GM13976 (cell line): Measurements from ENCODE around the gene SLC9A9.

Experiments
- DNase-seq: peaks from one replicate; pipeline ENCODE4 v3.0.0; 2012; ENCODE audit warnings: low spot score
- in situ Hi-C: fragments of 300-500 bp; cut with MboI; formaldehyde crosslinking; loops from one replicate; pipeline ENCODE4 v1.12.0; 2022; ENCODE audit warnings: low sequenced_read_pairs, mixed read lengths, inconsistent platforms; ENCODE audit not compliant: unreplicated experiment
- TF ChIP-seq, protein P1 (sequence below): IDR thresholded peaks from 2 replicates; pipeline ENCODE4 v1.5.1; 2012; ENCODE audit warnings: borderline replicate concordance, mild to moderate bottlenecking; ENCODE audit not compliant: insufficient read depth; ENCODE audit errors: extremely low read depth, missing control alignments, control extremely low read depth

SLC9A9 gene

DNA sequence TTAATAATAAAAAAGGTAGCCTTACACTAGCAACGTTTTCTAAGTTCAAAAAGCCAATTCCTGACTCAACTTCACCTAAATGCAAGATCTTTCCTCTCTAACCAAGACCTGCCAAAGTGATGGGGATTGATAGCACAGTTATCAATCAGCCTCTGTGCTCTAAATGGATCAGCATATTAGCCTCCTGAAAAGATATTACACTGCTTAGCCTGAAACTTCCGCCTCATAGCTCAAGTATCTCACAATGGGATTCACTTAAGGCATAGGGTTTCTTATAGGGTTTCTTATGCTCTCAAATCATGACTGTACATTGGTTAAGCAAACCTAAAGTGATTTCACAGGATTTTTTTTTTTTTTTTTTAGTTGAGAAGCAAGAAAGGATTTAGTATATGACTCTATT is 436 bp upstream of the SLC9A9 start:
- DNase-seq: no peak
- TF ChIP-seq, protein P1, sequence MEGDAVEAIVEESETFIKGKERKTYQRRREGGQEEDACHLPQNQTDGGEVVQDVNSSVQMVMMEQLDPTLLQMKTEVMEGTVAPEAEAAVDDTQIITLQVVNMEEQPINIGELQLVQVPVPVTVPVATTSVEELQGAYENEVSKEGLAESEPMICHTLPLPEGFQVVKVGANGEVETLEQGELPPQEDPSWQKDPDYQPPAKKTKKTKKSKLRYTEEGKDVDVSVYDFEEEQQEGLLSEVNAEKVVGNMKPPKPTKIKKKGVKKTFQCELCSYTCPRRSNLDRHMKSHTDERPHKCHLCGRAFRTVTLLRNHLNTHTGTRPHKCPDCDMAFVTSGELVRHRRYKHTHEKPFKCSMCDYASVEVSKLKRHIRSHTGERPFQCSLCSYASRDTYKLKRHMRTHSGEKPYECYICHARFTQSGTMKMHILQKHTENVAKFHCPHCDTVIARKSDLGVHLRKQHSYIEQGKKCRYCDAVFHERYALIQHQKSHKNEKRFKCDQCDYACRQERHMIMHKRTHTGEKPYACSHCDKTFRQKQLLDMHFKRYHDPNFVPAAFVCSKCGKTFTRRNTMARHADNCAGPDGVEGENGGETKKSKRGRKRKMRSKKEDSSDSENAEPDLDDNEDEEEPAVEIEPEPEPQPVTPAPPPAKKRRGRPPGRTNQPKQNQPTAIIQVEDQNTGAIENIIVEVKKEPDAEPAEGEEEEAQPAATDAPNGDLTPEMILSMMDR: no peak
- in situ Hi-C loops: no loop called here

DNA sequence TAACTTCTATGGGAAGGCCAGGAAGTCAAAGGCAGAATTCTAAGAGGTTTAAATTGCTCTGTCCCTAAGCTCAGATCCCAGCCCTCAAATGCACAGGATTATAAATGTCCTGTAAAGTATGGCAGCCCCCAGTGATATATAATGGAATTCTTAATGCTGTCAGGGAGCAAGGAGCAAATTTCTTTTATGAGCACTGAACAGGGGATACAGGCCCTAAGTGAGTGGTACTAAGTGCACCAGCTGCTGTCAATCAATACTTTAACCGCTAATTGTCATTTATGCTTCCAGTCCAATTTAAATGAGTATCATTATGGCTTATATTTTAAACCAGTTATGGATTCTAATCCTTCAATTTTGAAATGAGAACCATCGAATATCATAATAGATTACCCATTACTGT is 4.7 kb downstream of the SLC9A9 start:
- TF ChIP-seq, protein P1: no peak
- DNase-seq: no peak
- in situ Hi-C loops: no loop called here

GRCh38 chr3:143840636-143841035 is 7.6 kb downstream of the SLC9A9 start:
- TF ChIP-seq, protein P1: no peak
- DNase-seq: no peak
- in situ Hi-C loops: no loop called here

DNA sequence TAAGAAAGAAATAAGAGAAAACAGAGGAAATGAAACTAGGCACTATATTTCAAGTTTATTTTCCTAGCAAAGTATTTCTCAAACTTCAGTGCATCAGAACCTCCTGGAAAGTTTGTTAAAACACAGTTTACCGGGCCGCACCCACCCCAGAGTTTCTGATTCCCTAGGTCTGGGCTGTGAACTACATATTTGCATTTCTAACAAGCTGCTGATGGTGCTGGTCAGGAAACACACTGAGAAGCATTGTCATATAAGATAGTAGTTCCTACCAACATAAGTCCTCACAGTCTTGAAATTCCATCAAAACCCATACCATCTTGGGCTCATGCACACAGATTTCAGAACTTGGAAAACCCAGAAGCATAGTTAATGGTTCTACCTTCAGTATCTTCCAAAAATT is 8.3 kb downstream of the SLC9A9 start:
- TF ChIP-seq, protein P1: no peak
- DNase-seq: no peak
- in situ Hi-C loops: no loop called here

- in situ Hi-C loops: no loop called here
- TF ChIP-seq, protein P1: no peak
These were observed 11.2 kb downstream of the SLC9A9 start for GRCh38 chr3:143837076-143837475.

DNA sequence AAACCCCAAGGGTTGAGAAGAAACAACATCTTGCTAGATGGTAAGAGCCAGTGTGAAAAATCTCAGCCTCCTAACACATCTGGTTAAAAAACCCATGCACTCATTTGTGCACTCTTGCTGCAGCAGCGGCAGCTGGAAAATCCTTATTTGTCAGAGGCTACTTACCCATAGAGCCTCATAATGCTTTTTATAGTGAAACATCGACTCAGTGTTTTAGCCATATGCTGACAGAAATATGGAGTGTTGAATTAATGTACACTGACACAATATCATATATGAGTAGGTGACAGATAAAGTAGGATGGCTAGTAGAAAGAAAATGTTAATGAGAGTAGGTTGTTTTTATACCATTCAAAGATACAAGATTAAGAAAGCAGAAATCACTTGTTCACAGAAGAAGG is 13.0 kb downstream of the SLC9A9 start:
- in situ Hi-C loops: no loop called here
- DNase-seq: no peak
- TF ChIP-seq, protein P1: no peak

More at GRCh38 chr3:143837076-143837475, 11.2 kb downstream of the SLC9A9 start:
- DNase-seq: no peak

GRCh38 chr3:143832433-143832832 is 15.8 kb downstream of the SLC9A9 start:
- TF ChIP-seq, protein P1: no peak
- no peak for DNase-seq
- in situ Hi-C loops: no loop called here
